ENCODE measurements around the gene VTN.

VTN gene

DNA sequence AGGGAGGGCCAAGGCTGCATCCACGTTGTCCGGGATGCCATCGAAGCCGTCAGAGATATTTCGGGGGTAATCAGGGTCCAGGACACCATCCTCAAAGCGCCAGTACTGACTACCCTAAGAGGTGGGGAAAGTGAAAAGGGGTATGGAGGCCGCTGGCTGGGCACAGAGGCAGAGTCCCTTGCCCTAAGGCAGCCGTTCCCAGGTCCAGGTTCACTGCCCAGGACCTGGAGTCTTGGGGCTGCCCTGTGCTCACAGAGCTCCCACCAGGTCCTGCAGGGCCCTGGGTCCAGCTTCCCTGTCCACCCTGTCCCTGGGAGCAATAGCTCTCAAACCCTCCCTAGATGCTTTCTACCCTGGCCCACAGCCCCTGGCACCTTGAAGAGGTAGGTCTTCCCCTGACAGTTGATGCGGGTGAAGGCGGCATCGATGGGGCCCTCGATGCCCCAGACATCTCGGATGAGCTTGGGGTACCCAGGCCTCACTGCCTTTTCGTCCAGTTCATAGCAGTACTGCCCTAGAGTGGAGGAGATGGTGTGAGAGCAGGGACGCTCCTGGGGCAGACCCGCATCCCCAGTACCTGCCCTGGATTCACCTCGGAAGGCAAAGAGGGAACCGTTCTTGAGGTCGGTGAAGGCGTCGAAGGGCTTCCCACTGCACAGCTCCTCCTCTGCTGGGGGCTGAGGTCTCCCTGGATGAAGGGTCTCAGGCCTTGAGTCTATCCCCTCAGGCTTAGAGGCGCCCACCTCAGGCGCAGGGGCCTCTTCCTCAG is 1.0 kb downstream of the VTN start:
- DNase-seq (ENCODE audit: low read depth), result no peak

DNA sequence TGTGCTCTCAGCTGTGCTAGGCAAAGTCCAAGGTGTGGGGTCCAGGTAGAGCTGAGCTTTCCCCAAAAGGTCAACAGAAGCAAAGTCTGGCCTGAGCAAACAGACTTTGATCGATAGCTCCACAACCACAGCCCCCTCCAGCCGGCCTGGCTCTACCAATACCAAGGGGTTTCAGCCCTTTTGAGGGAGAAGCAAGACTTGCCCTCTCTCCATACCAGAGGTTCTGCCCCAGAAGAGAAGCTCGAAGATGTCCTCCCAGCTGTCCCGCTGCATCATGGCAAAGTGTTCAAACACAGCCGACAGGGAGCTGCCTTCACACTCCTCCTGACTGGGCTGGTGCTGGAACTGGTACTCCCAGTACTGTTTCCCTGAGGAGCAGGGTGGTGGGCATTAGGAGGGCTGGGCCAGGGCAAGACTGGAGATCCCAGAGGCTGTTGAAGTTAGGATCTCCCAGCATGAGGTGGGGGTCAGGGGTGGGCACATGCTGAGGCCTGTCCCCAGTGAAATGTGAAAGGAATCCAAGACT is 1.7 kb downstream of the VTN start:
- DNase-seq (ENCODE audit: low read depth), result no peak

DNA sequence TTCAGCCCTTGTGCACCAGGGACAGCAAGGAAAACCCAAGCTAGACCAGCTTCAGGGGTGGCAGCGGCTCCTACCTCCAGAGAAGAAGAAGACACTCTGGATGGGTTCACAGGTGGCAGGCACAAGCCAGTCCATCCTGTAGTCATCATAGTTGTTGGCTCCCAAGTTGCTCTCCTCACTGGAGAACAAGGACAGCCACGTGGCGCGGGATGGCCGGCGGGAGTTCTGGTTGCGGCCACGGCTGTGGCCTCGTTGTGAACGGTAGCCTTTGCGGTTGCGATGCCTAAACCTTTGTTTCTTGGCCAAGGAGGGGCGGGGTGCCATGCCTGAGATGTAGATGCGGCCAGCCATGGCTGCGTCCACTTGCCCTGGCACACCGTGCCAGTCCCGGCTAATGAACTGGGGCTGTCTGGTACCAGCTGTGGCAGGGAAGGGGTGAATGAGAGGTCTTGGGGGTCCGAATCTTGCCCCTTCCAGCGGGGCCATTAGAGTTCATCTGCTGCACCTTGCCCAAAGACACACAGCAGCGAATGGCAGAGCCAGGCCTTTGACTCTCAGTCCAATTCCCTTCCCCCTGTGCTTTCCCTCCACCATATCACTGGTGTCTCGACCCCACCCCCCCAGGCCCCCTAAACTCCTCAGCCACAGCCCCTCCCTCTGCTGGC is 2.3 kb downstream of the VTN start:
- no peak for DNase-seq (ENCODE audit: low read depth)

GRCh38 chr17:28366605-28367004 is 3.5 kb downstream of the VTN start:
- DNase-seq (ENCODE audit: low read depth), result no peak

DNA sequence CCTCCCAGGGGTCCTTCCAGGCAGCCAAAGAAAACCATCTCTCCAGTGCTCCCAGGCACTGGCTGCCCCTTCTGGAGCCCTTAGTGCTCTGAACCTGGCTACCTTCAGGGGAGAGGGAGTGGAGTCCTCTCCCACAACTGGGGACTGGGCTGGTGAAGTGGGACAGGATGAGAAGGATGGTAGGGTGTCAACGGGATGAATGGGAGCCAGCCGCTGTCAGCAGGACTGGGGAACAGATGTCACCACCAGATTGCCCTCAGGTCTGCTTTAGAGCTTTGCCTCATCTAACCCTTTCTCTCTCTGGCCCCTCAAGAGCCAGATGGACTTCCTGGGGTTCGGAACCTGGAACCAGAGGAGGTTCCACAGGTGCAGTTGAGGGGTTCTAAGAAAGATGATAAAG is 4.6 kb downstream of the VTN start:
- no peak for DNase-seq (ENCODE audit: low read depth)

DNA sequence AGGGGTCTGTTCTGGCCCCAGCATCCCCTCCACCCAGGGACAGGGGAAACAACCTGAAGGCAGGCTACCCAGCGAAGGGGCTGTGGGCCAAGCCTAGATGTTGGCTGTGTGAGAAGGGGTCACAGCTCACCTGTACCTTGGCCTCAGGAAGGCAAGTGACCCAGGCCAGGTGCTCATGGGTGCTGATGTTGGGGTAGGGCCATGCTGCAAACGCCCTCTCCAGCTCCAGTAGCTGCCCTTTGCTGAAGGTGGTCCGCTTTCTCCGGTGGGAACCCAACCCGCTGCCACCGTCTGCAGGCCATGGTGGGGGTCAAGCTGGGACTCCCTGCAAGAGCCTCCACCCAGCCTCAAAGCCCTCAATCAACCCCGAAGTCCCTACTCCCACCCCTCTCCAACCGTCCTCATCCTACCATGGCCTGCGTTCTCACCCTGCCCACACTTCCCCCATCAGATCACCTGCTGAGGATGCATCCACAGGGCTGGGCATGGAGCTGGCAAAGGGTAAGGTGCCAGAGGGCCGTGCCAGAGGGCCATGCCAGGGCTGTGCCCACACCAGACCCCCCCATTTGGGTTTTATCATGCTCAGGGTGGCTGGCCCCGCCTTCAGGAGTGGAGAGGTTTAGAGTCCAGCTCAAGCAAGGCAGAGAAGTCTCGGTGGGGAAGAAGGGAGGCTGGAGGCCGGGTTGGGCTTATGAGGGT is 5.3 kb downstream of the VTN start, which contains the start of gene SEBOX:
Gene SEBOX (minus strand): TSS at position 535 of the 699 bp plus-strand sequence. CDS start 48 bp downstream, at position 487.
- DNase-seq (ENCODE audit: low read depth), result no peak

DNA sequence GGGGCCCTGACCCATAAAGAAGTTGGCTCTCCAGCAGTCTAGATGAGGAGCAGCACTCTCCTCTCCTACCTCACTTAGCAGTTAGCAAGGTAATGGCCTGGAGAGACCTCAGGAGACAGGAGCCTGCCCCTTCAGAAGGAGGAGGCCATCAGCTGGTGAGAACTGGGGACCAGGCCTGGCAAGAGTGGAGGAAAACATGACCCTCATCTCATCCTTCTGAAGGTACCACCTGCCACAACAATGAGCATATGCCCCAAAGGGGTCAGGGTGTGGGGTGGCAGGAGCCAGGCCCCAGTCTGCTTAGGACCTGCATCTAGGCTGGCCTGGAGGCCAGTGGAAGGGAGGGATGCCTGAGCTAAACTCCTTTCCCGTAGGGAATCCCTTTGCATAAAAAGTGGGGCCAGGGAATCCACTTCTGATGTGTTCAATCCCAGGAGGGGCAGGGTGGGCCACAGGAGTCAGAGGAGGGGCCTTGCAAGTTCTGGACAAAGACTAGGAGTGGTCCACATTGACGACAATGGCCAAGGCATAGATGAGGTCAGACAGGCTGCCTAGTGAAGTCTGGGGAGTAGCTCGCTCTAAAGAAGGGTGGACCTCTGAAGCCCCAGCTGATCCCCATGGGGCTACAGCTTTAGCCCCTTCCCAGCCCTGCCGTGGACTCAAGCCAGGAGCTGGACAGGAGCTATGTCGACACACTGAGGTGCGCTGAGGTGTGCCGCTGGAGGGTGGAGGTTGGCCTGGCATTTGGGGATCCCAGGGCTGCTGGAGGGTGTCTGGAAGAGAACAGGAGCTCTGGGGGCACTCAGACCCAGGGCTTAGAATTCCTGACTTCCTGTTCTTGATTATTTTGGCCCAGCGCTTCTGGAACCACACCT is 6.1 kb downstream of the VTN start:
- DNase-seq (ENCODE audit: low read depth), result no peak

DNA sequence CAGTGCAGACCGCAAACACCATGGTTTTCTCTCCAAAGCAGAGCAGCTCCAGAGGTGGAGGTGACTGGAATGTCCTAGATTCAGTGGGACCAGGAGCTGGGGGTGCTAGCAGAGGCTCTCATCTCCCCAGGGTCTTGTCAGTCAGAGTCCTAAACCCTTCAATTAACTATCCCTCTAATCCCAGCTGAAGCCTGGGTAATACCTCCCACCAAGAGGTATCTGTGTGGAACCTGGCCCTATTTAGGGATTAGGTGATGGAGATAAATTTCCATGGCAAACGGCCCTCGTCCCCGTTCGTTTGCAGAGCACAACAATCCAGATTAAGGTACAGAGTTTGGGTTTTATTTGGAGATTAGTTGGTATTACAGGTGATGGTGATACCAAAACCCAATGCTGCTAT is 6.9 kb downstream of the VTN start:
- no peak for DNase-seq (ENCODE audit: low read depth)

DNA sequence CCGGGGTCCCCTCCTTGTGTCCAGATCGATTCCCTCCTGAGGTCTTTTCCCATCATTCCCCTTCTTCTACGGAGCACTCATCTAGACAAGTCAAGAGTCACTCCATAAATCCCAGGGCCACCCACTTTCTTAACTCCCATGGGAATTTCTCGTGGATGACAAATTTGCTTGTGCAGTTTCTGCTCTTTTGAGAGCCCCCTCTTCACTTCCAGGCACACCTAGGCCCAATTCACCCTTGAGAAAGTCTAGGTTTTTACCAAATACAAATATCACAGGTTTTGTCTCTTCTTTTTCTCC is 12.3 kb downstream of the VTN start:
- no peak for DNase-seq (ENCODE audit: low read depth)

DNA sequence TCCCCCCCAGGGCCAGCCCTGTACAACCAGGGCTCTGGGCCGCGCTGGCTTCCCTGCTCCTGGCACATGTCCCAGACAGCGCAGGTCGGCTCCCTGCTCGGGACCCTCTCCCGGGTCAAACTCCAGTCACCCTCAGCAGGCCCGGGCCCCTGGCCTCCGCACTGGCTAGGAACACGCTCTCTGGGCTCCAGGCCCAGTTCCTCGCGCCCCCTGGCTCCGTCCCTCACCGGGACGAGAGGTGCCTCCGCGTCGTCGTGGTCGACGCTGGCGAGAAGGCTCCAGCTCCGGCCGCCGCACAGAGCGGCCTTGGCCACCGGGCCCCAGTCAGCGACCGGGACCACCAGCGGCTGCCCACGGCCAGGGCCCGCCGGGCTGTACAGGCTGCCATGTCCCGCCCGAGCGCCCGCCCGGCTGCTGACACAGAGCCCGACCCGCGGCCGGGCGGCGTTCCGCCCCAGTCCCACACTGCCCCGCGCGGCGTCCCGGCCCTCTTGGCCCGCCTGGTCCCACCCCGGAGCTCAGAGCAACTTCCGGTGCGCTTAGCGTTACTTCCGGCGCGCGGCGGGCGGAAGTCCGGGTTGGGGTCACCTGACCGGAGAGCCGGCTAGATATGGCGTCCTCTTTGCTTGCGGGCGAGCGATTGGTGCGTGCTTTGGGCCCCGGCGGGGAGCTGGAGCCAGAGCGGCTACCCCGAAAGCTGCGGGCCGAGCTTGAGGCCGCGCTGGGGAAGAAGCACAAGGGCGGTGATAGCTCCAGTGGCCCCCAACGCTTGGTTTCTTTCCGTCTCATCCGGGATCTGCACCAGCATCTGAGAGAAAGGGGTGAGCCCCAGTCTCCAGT is 12.8 kb downstream of the VTN start, which contains the start of gene POLDIP2:
Gene POLDIP2 (minus strand): TSS at position 467 of the 840 bp plus-strand sequence. CDS start 79 bp downstream, at position 388.
- peak; percentile 93 for DNase-seq (ENCODE audit: low read depth)

- no peak for DNase-seq (ENCODE audit: low read depth)
Observed at GRCh38 chr17:28350271-28350670, 19.8 kb downstream of the VTN start.

DNA sequence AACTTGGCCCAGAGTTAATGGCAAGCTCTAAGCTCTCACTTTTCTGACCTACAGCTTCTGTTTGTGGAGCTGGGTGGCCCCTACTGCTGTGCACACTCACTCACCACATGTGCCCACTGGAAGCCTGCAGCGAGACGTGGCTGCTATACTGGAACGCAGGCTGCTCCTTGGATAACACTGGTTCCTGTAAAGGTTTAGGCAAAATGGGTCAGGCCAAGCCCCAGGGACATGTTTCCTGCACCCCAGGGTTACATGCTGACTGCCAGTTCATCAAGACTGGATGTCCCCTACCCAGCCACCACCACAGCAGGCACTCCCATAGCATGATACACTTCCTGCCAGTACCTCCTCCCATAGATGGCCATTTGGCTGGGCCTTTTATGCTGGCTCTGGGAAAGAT is 21.1 kb downstream of the VTN start:
- DNase-seq (ENCODE audit: low read depth), result no peak

DNA sequence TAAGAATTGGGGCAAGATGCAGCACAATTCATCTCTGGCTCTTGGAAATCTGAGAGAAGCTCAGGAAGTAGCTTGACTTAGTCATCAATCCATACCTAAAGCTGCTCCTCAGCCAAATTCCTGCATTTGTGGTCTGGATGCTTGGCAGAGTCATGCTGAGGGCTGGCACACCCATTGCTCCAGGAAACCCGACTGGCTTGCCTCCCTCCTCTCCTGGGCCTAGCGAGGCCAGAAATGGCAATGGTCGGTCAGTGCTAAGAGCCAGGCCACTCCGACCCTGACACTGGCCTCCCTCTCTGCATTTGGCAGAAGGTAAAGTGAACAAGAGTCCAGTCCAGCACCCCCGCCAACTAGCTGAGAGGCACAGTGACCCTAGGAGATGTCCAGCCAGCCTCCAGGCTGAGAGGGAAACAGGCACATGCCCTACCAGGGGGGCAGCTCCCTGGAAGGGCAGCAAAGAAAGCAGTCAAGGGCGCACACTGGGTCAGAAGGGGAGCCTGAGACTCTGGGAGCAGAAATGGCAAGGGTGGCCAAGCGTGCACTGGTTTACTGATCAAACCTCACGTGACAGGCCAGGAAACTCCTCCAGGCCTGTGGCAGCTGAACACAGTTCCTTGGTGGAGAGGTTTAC is 22.7 kb downstream of the VTN start:
- no peak for DNase-seq (ENCODE audit: low read depth)

- no peak for DNase-seq (ENCODE audit: low read depth)
Observed at GRCh38 chr17:28346746-28347246, 23.3 kb downstream of the VTN start.

DNA sequence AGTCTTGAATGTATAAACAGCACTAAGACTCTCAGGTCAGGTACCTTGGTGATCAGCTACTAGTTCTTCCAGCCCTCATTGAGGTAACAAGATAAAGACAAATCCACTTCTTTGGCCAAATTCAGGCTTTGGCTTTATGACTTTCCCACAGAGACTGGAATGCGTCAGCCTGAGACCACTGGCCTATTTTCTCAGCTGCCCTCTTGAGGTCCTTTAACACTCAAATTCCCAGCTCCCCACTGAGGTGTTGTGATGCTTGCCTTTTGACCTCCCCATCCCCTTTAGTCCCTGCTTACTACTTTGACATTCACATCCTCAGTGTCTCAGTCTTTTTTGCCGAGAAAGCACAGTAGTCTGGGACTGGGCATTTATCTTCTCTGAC is 23.9 kb downstream of the VTN start:
- no peak for DNase-seq (ENCODE audit: low read depth)

- DNase-seq (ENCODE audit: low read depth), result no peak
Observed at GRCh38 chr17:28345419-28346198, 24.5 kb downstream of the VTN start.

- no peak for DNase-seq (ENCODE audit: low read depth)
Observed at GRCh38 chr17:28344435-28344901, 25.6 kb downstream of the VTN start.

- DNase-seq (ENCODE audit: low read depth), result no peak
Observed at GRCh38 chr17:28344011-28344410, 26.1 kb downstream of the VTN start.

DNA sequence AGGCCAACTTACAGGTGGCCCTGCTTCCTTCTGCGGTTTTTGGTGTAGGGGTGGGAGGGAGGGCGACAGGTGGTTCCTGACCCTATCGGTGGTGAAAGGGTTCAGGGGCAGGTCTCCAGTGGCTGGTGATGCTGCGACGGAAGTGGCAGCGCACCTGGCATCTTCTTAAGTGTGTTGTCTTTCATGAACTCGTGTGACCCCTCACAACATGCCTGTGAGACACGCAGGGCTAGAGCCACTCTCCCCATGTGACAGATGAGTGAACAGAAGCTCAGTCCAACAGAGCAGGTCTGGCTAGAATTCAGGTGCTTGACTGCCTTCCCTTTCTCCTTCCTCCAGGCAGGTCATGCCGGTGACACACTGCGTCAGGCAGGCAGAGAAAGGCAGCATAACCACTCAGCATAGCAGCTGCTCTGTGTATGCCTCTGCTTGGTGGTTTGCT is 26.6 kb downstream of the VTN start:
- no peak for DNase-seq (ENCODE audit: low read depth)

All from activated T-cell treated with anti-CD3 and anti-CD28 coated beads for 1 hour (primary cell).